HepG2 (cell line): ENCODE results near the gene PCNT. TPM values are rescaled to one million over a fixed set of nuclear protein-coding genes. Genes with fewer than 3 reads are reported as not detected.

Experiments
- ATAC-seq: fragments of 200-7000 bp; cut with Tn5 transposase; 3 replicates; pipeline ENCODE4 v1.9.1; 2020; ENCODE audit warnings: mild to moderate bottlenecking, moderate library complexity
- BruUV-seq: library from RNA; stranded (reverse); fragments of 400-500 nt; replicated peaks from 2 replicates; lab custom pipeline; 2021; lab: Mats Ljungman, UMichigan
- CTCF ChIA-PET: fragments of 300-600 bp; formaldehyde crosslinking; extraction: SDS; loops from one replicate; lab custom pipeline; 2021; ENCODE audit warnings: low total read pairs, inconsistent platforms, low intra/inter-chr PET ratio; lab: Yijun Ruan, JAX
- POLR2A ChIA-PET: fragments of 350-600 bp; sonication (Branson Sonifier 250); formaldehyde crosslinking; loops from one replicate; lab custom pipeline; 2020; ENCODE audit warnings: antibody characterized with exemption, inconsistent platforms; lab: Yijun Ruan, JAX
- DNase-seq: peaks from one replicate; pipeline ENCODE4 v3.0.0-alpha.2; 2015; ENCODE audit warnings: low spot score
- FAIRE-seq: peaks from 3 replicates; lab custom pipeline; 2011; peaks lifted over from hg19 to GRCh38; lab: Jason Lieb, UNC
- H2AFZ ChIP-seq: one replicate; pipeline ENCODE4 v1.6.1; 2011; ENCODE audit warnings: low read length, inconsistent platforms
- H3K27ac ChIP-seq: fragments of 300-600 bp; 3 replicates; pipeline ENCODE4 v1.8.0; 2011; ENCODE audit warnings: mixed run types, mild to moderate bottlenecking, mixed read lengths, low read length, inconsistent platforms; ENCODE audit not compliant: insufficient read depth; ENCODE audit errors: extremely low read length
- H3K27me3 ChIP-seq, 2 experiments: fragments of 200-600 bp in 1 of 2; 2 replicates in 1 of 2; 3 replicates in 1 of 2; pipeline versions ENCODE4 v1.6.0 to v1.8.0; 2011; ENCODE audit warnings: low read length in 2 of 2, mild to moderate bottlenecking in 2 of 2, moderate library complexity in 2 of 2, inconsistent platforms in 1 of 2; ENCODE audit not compliant: insufficient read depth in 2 of 2, control insufficient read depth in 1 of 2
- H3K36me3 ChIP-seq, 2 experiments: fragments of 200-600 bp in 1 of 2; replicated peaks in 1 of 2; 2 replicates in 1 of 2; 3 replicates in 1 of 2; pipeline versions ENCODE4 v1.5.1 to v1.8.0; 2011; ENCODE audit warnings: low read length in 2 of 2, inconsistent platforms in 1 of 2; ENCODE audit not compliant: insufficient read depth in 2 of 2, control insufficient read depth in 1 of 2
- H3K4me1 ChIP-seq: 2 replicates; pipeline ENCODE4 v1.5.1; 2012; ENCODE audit warnings: low read length, inconsistent platforms; ENCODE audit not compliant: insufficient read depth
- H3K4me2 ChIP-seq: 2 replicates; pipeline ENCODE4 v1.6.0; 2011; ENCODE audit warnings: low read depth, low read length, inconsistent platforms
- H3K4me3 ChIP-seq, 3 experiments: fragments of 200-600 bp in 1 of 3; sonication (generic), shearing (Covaris generic) in 1 of 3; replicated peaks in 1 of 3; 2 replicates each; pipeline ENCODE4 v1.5.1; 2011 to 2016; ENCODE audit warnings: low read length in 3 of 3, inconsistent platforms in 2 of 3, low read depth in 2 of 3, mild to moderate bottlenecking in 2 of 3, control low read depth in 1 of 3, mixed read lengths in 1 of 3; ENCODE audit not compliant: insufficient read depth in 1 of 3
- H3K79me2 ChIP-seq: one replicate; pipeline ENCODE4 v1.6.1; 2011; ENCODE audit warnings: low read length, inconsistent platforms; ENCODE audit not compliant: insufficient read depth
- H3K9ac ChIP-seq: 2 replicates; pipeline ENCODE4 v1.6.0; 2011; ENCODE audit warnings: mild to moderate bottlenecking, low read depth, low read length, inconsistent platforms; ENCODE audit not compliant: insufficient read depth
- H3K9me3 ChIP-seq: 2 replicates; pipeline ENCODE4 v1.5.1; 2012; ENCODE audit warnings: mild to moderate bottlenecking, low read length
- H4K20me1 ChIP-seq: 2 replicates; pipeline ENCODE4 v1.6.0; 2011; ENCODE audit warnings: inconsistent platforms, mild to moderate bottlenecking, low read length, moderate library complexity; ENCODE audit not compliant: insufficient read depth
- MYC ChIP-seq: sonication (generic); formaldehyde crosslinking; IDR thresholded peaks from 2 replicates; pipeline ENCODE4 v1.9.0; 2021; ENCODE audit warnings: missing genetic modification reagents, borderline replicate concordance
- NFIC ChIP-seq: IDR thresholded peaks from 2 replicates; pipeline ENCODE4 v1.6.1; 2012; ENCODE audit warnings: mild to moderate bottlenecking, low read length, inconsistent platforms
- WGBS: methylation state at CpG from one replicate; pipeline ENCODE4 v1.1.6; 2017; ENCODE audit warnings: low lambda C conversion rate; 5-methylcytosine and 5-hydroxymethylcytosine counted together
- in situ Hi-C: cut with HindIII; loops from 2 replicates; pipeline ENCODE4 v1.10.0; 2017; ENCODE audit warnings: low pct_unique_long_range_greater_than_20kb; ENCODE audit not compliant: extremely low pct_ligation_motif_present
- intact Hi-C: fragments of 100-400 bp; cut with micrococcal nuclease; formaldehyde crosslinking; loops from one replicate; pipeline ENCODE4 v1.10.0; 2022; ENCODE audit not compliant: unreplicated experiment
- polyA plus RNA-seq, 8 experiments: library from polyadenylated mRNA; depleted of rRNA in 3 of 8; stranded (reverse) in 7 of 8; unstranded in 1 of 8; fragments of >200 nt; fragmentation: Illumina TruSeq in 4 of 8; extraction: Trizol in 4 of 8; gene quantifications; 2 replicates each; pipeline versions ENCODE4 v1.2.1 to v1.2.3, GENCODE V29; 2011 to 2016; ENCODE audit warnings: low read depth in 4 of 8, missing spikeins in 1 of 8, mixed read lengths in 1 of 8; ENCODE audit not compliant: insufficient read depth in 1 of 8
- total RNA-seq, 5 experiments: library from RNA; depleted of rRNA; stranded (reverse); fragments of >200 nt; fragmentation: Illumina TruSeq; extraction: Trizol; gene quantifications; 2 replicates each; pipeline ENCODE4 v1.2.3, GENCODE V29; 2016; ENCODE audit warnings: low read depth in 1 of 5
- TF ChIP-seq, protein P1 (sequence below): sonication (generic); formaldehyde crosslinking; IDR thresholded peaks from 2 replicates; pipeline ENCODE4 v1.4.0; 2020; ENCODE audit warnings: missing genetic modification reagents, borderline replicate concordance
- TF ChIP-seq, protein P2 (sequence below): sonication (generic); formaldehyde crosslinking; IDR thresholded peaks from 2 replicates; pipeline ENCODE4 v1.4.0; 2020; ENCODE audit warnings: low read depth, mild to moderate bottlenecking, missing genetic modification reagents

The PCNT gene
- total and polyA plus RNA-seq, 2 of the 13 experiments (the other 11 are each of a cell fraction or from before 2014, with no cell fraction given): 5.6 to 12.4 TPM

DNA sequence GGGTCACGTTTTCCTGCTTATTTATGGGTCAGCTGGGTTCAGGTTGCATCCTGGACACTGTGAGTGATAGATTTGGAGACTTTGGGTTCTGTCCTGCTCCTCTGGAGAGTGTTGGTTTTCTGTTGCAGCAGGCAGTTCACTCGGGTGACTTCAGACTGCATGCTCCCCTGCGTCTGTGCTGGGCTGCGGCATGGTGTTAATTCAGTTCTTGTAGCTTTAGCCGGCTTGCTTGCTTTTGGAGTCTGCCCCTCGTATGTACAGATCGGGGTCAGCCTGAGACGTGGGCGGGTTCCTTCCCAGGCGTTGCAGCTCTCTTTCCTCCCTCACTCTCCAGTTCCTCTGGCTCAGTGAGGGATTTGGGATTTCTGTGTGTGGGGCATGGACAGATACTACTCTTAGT, 38.0 kb downstream of the PCNT start (continued):
- TF ChIP-seq, protein P1, sequence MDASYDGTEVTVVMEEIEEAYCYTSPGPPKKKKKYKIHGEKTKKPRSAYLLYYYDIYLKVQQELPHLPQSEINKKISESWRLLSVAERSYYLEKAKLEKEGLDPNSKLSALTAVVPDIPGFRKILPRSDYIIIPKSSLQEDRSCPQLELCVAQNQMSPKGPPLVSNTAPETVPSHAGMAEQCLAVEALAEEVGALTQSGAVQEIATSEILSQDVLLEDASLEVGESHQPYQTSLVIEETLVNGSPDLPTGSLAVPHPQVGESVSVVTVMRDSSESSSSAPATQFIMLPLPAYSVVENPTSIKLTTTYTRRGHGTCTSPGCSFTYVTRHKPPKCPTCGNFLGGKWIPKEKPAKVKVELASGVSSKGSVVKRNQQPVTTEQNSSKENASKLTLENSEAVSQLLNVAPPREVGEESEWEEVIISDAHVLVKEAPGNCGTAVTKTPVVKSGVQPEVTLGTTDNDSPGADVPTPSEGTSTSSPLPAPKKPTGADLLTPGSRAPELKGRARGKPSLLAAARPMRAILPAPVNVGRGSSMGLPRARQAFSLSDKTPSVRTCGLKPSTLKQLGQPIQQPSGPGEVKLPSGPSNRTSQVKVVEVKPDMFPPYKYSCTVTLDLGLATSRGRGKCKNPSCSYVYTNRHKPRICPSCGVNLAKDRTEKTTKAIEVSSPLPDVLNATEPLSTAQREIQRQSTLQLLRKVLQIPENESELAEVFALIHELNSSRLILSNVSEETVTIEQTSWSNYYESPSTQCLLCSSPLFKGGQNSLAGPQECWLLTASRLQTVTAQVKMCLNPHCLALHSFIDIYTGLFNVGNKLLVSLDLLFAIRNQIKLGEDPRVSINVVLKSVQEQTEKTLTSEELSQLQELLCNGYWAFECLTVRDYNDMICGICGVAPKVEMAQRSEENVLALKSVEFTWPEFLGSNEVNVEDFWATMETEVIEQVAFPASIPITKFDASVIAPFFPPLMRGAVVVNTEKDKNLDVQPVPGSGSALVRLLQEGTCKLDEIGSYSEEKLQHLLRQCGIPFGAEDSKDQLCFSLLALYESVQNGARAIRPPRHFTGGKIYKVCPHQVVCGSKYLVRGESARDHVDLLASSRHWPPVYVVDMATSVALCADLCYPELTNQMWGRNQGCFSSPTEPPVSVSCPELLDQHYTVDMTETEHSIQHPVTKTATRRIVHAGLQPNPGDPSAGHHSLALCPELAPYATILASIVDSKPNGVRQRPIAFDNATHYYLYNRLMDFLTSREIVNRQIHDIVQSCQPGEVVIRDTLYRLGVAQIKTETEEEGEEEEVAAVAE (CRISPR knock-in tag): no peak
- TF ChIP-seq, protein P2, sequence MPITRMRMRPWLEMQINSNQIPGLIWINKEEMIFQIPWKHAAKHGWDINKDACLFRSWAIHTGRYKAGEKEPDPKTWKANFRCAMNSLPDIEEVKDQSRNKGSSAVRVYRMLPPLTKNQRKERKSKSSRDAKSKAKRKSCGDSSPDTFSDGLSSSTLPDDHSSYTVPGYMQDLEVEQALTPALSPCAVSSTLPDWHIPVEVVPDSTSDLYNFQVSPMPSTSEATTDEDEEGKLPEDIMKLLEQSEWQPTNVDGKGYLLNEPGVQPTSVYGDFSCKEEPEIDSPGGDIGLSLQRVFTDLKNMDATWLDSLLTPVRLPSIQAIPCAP (CRISPR knock-in tag): no peak
- TF ChIP-seq, all 625 proteins: peak for 0

DNA sequence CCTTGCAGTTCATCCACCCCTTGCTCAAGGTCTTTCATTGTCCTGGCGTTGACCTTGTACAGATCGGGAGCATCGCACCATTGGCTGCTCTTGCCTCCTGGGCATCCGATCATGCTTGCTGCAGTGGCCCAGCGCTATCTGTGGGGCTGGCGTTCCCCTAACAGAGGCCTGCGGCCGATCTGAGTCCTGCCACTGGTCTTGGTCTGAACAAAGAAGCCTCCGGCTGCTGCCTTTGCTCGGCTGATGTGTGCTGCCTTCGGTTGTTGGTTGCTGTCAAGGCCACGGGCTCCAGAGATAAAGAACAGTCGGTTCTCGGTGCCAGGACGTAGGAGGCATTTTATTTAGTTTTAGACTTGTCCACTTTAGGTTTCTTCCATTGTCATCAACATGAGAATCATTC, 39.0 kb downstream of the PCNT start:
- no peak for DNase-seq
- peaks cover 22 to 60% of the 10 kb centered on the region in 2 experiments; a peak in 4 of 5 replicates for H3K36me3 ChIP-seq
- no TSS peak for BruUV-seq
- H4K20me1 ChIP-seq: no peaks in the 10 kb centered on the region
- no peak for FAIRE-seq
- H3K27ac ChIP-seq: no peak overlapping the region
- H3K27me3 ChIP-seq: no peaks in the 10 kb centered on the region
- no peak for TF ChIP-seq MYC (CRISPR knock-in tag)
- TF ChIP-seq NFIC: no peak
- no peak overlapping the region for H3K4me2 ChIP-seq
- ChIA-PET POLR2A (no interaction called here), CTCF (no interaction called here)
- no peak overlapping the region for H3K4me3 ChIP-seq
- ATAC-seq: no peak
- WGBS: 99% methylated on average over 7 of the region's 15 CpGs
- intact Hi-C loops (no loop called here), in situ Hi-C loops (no loop called here)
- H3K79me2 ChIP-seq: no peaks in the 10 kb centered on the region
- H3K9ac ChIP-seq: no peak overlapping the region
- H2AFZ ChIP-seq: no peak overlapping the region
- no peaks in the 10 kb centered on the region for H3K9me3 ChIP-seq
- no peaks in the 10 kb centered on the region for H3K4me1 ChIP-seq
